ENCODE data around the gene ERC1.
"Not testable (repeated sequence)": the region's sequence is repeated elsewhere in the genome, so short reads cannot be mapped to it uniquely, and the experiment has no call there.

ERC1 gene

DNA sequence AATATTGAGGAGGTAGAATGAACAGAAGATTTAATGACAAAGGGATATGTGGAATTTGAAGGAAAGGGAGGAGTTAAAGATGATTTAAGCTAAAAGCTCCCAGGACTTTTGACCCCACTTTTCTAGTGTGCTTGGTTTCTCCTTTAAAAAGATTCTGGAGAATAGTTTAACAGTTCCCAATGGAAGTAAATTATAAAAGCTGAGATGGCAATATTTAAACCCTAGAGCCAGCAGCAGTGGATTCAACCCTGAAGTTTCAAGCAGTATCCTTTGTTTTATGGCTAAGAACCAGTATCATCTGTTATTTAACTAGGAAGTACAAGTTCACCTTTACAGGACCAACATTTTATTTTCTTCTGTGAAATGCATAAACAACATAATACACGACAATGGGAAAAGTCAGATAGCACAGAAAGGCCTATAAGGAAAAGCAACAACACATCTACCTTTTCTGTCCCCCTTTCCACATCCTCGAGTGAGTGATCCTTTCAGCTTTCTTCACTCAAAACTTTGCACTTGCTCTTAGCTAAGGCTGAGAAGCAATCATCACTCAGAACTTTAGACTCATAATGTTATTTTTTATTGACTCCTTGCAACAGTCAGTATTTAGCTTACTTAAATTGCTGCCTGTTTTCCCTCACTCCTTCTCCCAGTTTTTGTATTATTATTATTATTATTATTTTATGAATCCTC, 338.9 kb downstream of the ERC1 start:
- DNase-seq, result no peak

DNA sequence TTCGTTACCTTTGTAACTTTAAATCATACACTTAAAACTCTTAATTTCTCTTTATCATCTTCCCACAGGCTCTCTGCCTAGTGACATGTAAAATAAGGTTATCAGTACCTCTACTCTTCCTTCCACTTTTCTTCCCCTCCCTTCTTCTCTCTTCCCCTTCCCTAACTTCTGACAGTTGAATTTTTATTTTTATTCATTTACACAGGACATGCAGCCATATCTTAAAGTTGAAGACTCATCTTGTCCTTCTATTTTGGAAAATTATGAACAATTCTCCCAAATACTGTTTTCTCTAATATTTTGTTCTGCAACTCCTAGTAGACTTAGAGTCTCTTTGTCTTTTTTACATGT, 339.4 kb downstream of the ERC1 start:
- no peak for DNase-seq

DNA sequence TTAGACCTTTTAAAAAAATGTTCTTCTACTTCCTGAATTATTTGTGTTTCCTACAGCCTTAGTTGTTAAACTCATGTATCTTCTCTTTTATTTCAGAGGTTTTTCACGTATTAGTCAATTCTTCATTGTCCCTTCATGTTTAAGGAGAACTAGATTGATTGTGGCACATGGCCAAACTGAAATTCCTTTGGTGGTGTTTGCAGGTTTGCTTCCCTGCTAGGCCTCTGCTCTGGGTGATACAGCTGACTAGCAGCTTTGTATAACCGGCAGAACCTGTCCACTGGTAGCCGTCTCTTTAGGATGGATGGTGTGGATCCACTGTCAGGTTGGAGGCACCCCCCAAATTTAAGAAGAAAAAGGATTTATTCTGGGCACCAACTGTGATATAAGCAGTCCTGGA, 341.3 kb downstream of the ERC1 start:
- no peak for DNase-seq

DNA sequence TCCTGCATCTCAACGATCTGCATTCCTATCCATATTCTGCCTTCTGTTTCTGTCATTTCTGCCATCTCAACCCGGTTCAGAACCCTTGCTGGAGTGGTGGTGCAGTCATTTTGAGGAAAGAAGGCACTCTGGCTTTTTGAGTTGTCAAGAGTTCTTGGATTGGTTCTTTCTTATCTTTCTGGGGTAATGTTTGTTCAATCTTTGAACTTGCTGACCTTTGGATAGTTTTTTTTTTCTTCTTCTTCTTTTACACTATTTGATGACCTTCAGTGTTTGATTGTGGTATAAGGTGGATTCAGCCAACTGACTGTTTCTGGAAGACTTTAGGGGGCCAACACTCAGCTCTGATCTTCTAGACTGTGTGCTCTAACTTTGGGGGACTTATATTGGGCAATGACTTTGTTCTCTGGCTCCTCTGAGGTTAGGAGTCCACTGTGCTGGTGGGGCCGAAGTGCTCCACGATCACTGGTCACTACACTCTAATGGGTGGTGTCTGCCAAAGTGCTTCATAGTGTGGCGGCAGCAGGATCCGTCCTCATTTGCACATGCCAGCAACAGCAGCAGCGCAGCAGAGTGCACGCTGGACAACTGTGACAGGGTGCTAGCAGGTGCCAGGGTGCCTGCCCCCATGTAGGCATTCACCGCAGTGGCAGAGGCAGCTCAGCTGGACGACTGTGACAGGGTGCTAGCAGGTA, 347.6 kb downstream of the ERC1 start:
- no peak for DNase-seq

DNA sequence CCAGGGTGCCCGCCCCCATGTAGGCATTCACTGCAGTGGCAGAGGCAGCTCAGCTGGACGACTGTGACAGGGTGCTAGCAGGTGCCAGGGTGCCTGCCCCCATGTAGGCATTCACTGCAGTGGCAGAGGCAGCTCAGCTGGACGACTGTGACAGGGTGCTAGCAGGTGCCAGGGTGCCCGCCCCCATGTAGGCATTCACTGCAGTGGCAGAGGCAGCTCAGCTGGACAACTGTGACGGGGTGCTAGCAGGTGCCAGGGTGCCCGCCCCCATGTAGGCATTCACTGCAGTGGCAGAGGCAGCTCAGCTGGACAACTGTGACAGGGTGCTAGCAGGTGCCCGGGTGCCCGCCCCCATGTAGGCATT, 348.1 kb downstream of the ERC1 start:
- not testable (repeated sequence) for DNase-seq

DNA sequence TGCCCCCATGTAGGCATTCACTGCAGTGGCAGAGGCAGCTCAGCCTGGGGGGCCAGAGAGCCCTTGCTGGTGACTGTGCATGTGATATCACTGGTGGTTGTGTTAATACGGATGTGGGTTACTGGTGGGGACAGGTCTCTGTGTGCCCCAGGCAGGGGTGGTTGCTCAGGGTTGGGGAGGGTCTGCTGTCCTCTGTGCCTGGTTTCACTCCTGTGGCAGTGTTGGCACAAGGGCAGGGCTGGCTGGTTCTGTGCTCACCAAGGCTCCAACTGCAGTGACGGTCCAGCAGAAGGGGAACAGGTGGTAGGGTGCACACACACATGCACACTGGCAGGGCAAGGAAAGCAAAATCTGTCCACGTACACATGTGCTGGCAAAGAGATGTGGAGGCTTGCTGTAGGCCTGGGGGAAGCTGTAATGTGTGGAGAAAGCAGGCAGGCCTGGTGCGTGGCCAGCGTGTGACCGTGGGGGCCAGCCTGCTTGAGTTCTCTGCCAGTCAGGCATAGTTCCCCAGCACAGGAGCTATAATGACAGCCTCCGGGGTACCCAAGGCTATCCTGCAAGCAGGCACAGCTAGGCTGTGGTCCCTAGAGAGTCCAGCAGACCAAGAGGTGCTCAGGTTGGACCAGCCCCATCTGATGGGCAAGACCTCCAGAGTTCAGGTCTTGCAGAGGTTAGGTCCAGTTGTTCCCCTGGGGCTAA, 348.7 kb downstream of the ERC1 start:
- no peak for DNase-seq

DNA sequence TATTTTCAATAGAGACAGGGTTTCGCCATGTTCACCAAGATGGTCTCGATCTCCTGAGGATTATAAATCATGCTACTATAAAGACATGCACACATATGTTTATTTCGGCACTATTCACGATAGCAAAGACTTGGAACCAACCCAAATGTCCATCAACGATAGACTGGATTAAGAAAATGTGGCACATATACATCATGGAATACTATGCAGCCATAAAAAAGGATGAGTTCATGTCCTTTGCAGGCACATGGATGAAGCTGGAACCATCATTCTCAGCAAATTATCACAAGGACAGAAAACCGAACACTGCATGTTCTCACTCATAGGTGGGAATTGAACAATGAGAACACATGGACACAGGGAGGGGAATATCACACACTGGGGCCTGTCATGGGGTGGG, 350.2 kb downstream of the ERC1 start:
- DNase-seq, result not testable (repeated sequence)

DNA sequence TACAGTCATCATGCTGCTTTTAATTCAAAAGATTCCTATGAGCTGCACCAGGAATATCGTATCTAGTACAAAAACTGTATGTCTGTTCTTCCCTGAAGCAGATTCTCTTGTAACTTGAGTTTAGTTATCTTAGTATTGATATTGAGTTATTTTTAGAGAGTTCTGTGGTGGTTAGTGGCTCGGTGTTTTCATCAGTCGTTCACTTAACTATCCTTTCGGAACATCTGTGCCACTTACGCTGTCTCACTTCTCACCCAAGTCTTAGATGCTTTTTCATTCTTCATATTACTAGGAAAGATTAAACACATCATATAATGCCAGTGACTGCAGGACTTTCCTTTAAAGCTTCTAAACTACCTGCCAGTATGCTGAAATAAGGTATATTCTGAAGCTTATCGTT, 352.4 kb downstream of the ERC1 start:
- DNase-seq, result no peak

DNA sequence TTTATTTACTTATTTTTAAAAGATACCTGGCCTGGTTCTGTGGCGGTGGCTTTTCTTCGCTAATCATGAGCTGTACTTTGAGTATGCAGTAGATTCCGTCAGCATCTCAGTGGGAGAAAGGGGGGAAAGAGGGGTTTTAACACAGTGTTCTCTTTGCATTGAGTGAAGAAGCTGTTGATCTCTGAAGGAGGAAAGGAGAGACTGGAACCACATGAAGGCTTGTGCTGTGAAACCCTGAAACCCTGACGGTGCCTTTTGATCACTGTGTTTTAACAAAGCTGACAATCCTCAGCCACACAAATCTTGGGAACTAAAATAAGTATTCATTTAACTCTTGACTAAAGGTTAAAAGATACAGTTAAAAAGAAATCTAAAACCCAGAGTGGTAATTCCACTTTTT, 353.2 kb downstream of the ERC1 start:
- DNase-seq, result no peak

DNA sequence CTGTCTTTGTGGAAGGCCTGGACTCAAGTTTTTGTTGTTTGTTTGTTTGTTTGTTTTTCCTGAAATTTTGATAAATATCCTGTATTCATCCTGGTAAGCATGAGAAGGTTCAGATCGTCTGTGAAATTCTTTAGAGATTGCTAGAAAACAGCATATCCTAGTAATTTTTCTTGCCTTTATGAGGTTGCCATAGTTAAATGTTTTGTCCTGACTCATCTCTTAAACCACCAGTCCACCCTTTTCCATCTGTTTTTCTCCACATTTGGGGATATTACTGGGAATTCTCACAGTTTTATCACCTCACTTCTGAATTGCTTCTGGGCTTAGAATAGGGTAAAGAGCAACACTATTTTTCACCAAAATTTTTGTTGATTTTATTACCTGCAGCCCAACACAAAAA, 355.1 kb downstream of the ERC1 start:
- DNase-seq, result no peak

DNA sequence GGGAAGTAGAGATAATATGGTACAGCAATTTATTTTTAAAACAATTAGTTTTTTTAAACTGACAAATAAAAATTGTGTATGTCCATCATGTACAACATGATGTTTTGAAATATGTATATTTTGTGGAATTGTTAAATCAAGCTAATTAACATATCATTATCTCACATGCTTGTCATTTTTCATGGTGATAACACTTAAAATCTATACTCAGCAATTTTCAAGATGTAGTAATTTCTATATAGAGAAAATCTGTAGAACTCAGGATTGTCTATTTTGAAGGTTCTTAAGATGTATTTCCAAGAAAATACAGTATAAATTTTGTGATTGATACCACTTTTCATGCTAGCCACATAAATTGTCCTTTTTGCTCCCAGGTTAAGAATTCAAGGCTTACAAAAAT, 356.3 kb downstream of the ERC1 start:
- DNase-seq, result no peak

DNA sequence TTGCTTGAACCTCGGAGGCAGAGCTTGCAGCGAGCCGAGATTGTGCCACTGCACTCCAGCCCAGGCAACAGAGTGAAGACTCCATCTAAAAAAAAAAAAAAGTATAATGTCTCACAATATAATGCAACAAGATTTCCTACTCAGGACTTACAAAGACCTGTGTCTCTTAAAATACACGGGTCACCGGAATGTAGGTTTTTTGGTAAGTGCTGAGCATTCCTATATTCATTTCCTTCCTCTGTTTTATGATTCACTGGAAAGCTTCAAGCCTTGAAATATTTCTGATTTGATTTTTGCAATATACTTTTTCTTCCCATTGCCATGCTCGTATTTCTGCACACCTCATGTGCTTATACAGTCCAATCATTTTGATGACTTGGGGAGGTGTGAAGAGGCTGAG, 357.6 kb downstream of the ERC1 start:
- no peak for DNase-seq

DNA sequence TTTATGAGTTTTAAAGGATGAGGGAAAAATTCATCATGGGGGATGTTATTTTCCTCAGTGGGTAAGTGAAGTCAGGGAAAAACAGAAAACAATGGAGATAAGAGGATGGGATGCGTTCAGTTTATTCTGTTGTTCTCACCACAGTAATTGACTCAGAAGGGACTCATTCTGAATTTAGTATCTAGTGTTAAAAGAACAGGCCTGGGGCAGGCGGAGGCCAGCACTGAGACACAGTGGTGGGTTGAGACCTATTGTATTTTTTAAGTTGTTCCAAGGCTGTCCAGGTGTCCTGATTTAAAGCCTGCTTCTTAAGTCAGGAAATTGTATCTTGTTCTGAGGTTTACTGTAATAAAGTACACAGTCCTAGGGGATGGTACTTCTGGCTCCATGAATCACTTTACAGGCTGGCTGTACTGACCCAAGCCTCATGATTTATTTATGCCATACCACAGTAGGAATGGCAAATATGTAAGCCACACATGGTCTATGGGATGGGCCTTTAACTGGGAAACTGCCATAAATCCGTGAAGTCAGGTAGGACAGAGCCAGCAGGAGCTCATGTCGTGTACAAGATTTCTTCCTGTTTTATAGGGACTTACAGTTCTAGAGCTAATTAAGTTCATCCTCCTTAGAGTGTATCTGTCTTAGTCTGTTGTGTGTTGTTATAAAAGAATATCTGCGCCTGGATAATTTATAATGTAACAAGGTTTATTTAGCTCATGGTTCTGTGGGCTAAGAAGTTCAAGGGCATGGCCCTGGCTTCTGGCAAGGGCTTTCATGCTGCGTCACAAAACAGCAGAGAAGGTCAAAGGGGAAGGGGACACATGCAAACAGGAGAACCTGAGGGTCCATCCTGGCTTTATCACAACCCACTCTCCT, 359.3 kb downstream of the ERC1 start:
- DNase-seq, result no peak

DNA sequence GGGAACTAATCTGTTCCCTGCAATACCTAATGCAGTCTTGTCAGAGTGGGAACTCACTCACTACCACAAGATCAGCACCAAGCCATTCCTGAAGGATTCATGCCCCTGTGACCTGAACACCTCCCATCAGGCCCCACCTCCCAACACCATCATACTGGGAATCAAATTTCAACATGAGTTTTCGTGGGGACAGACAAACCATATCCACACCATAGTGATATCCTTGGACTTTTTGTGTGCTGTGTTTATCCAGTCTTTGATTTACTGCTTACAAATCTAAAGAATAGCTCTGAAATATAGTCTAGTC, 359.9 kb downstream of the ERC1 start:
- no peak for DNase-seq

DNA sequence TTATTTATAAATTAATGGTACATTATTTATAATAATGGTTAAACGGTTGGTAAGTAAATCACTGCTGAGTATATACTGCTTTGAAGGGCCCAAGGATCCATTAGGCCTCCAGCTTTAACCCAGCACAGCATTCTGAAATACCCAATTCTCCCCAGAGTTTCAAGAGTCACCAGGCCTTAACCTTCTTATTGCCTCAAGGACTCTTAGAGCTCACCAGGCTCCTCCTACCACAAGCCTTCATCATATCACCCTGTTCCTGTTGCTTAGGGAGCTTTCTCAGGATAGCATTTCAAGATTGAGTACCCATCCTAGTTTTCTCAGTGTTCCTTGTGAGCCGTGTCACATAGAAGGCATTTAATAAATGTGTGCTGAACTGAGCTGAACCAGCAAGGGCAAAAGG, 360.9 kb downstream of the ERC1 start:
- DNase-seq, result no peak

DNA sequence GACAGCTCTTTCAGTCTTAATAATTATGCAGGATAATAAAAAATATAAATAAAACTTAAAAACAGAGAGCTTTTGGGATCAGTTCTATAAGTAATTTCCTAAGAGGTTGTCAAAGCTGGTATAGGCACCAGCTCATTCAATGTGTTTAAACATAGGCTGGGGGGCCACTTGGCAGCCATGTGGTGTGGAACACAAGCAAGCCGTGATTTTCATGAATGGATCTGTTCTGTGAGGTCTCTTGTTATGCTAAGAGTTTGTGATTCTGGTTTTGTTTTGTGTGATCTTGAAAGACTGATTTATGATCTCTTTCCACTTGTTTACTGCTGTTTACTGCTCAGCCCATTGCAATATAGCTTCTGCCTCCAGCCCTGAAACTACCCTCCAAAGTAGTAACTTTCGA, 362.4 kb downstream of the ERC1 start:
- DNase-seq, result no peak

DNA sequence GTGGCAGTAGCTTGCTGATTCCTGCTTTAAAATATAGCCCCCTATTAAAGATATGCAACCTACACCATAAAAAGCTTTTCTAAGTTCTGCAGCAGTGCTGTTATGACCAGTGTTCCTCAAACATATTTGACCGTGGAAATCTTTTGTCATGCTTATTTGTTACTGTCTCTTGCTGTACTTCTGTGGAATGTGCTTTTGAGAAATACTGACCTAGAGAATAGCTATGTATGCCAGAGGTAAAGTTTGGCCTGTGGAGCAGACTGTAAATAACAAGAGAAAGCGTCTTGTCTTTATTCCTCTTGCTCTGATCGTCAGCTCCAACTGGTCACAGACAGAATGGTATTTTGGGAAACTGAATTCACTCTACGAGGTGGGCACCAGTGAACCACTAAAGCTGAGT, 364.4 kb downstream of the ERC1 start:
- DNase-seq, result no peak

DNA sequence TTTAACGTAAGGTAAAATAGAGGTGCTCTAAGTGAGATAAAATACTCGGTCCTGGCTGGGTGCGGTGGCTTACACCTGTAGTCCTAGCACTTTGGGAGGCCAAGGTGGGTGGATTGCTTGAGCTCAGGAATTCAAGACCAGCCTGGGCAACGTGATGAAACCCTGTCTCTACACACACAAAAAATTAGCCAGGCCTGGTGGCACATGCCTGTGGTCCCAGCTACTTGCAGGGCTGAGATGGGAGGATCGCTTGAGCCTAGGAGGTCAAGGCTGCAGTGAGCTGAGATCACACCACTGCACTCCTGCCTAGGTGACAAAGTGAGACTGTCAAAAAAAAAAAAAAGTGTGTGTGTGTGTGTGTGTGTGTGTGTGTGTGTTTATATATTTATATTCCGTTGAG, 364.8 kb downstream of the ERC1 start:
- not testable (repeated sequence) for DNase-seq

DNA sequence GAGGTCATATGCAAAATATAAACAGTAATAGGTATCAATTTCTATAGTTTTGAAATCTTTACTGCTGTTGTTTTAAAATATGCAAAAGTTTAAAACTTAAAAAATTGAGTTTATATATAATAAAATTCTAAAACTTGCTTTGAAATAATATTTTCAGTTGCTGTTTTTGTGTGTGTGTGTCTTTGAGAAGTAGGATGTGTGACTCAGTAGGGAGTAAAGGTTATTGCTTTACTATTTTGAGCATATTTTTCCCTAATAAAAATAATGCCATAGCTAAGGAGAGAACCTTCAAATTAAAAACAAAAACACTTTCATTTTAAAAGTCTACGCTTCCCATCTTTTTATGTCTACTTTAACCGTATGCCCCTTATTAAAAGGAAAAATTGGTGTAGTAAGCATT, 365.3 kb downstream of the ERC1 start:
- no peak for DNase-seq

DNA sequence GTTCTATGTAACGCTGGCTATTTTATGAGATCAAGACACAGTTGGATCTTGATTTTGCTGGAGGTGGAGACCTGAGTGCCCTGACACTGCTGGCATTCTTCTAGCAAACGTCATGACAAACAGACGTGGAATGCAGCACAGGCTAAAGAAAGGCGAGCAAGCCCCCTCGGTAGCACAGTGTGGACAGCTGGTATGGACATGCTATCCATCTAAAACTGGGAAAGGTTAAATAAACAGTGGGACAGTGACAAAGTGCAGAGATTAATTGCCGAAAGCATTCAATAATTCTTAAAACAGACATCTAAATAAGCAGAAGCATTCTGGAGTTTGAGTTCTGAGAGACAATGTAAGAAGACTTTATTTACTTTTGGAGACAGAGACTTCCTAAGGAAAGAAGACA, 366.1 kb downstream of the ERC1 start:
- DNase-seq, result no peak

DNA sequence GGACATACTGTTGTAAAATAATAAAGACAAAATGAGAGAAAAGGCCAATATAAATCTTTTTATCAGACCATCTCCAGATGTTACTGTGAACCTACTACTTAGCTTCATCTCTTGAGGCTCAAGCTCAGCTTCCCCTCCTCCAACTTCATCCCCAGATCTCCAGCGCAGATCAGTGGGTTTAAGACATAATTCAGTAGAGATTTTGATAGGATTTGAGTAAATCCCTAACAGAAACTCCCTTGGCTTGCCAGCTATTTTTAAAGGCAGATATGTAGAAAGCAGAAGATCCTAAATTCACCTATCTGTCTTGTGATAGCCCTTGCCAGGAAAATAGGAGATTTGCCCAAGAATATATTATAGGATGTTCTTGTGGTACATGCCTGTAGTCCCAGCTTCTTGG, 366.7 kb downstream of the ERC1 start:
- DNase-seq, result no peak

DNA sequence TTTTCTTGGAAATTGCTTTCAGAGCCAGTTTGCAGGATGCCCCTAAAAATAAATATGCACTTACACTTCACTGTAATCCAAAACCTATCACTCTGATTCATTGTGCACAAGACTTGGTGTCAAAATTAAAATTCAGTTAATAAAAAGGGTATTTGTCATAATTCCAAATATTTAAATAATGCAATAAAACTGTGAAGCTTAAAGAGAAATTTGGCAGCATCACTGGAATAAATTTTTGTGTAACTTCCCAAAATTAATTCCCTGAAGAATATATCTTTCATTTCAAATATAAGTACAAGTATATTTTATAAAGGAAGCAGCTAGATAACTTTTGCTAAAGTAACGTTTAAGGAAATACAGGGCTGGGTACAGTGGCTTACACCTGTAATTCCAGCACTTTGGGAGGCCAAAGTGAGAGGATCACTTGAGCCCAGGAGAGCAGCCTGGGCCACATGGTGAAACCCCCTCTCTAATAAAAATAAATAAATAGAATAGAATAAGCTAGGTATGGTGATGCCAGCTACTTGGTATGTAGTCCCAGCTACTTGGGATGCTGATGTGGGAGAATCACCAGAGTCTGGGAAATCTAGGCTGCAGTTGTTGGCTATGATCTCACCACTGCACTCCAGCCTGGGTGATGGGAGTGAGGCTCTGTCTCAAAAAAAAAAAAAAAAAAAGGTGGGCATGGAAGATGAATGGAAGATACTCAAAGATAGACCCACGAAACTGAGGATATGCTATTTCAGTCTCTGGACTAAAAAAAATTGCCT, 369.6 kb downstream of the ERC1 start:
- no peak for DNase-seq

DNA sequence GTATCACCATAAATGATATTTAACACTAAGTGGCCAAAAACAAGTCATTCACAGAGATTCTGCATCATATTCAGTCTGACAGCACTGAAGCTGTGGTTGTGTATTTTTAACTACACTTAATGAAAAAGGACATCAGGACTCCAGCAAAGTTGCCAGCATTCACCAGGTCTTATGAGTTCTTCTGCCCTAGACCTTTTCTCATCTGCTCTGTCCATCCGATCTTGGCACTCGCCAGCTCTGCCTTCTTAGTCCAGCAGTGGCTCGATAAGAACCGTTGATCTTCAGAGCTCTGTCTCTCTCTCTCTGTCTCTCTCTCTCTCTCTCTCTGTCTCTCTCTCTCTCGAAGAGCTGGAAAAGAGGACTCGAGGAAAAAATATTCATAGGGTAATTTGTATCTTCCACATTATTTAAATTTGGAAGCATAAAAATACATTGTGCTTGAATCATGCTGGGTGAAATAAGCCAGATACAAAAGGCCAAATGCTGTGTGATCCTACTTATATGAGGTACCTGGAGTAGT, 371.2 kb downstream of the ERC1 start:
- DNase-seq, result no peak

All from NCI-H2081 (cell line).